Measurements from ENCODE around the gene LRRC27.

Gene LRRC27

DNA sequence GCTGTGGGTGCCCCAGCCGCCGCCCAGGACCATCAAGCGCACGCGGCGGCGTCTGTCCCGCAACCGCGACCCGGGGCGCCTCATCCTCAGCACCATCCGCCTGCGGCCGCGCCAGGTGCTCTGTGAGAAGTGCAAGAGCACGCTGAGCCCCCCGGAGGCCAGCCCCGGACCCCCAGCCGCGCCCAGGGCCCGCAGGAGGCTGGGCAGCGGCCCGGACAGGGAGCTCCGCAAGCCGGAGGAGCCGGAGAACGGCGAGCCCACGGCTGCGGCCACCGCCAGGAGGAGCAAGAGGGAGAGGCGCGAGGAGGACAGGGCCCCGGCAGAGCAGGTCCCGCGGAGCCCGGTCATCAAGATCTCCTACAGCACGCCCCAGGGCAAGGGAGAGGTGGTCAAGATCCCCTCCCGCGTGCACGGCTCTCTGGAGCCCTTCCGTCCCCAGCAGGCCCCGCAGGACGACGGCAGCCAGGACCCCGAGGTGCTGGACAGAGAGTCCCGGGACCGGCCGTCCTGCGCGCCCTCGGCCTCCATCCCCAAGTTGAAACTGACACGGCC lies 73.0 kb downstream of the LRRC27 start:
- DNase-seq, result no peak

DNA sequence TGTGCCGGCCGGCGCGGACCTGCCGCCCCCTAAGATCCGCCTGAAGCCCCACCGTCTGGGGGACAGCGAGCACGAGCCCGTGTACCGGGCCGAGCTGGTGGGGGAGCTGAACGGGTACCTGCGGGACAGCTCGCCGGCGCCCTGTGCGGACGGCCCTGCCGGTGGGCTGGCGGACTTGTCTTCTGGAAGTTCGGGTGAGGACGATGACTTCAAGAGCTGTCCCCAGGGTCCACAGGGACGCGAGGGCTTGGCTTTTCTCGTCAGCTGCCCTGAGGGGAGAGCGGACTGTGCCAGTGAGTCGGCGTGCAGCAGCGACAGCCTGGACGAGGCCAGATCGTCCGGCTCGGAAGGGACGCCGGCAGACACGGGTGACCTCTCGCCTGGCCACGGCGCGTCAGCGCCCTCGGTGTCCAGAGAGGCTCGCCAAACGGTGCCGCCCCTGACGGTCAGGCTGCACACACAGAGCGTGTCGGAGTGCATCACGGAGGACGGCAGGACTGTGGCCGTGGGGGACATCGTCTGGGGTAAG lies 73.5 kb downstream of the LRRC27 start:
- DNase-seq, result no peak

- no peak for DNase-seq
These were observed 74.2 kb downstream of the LRRC27 start for GRCh38 chr10:132406181-132406580.

DNA sequence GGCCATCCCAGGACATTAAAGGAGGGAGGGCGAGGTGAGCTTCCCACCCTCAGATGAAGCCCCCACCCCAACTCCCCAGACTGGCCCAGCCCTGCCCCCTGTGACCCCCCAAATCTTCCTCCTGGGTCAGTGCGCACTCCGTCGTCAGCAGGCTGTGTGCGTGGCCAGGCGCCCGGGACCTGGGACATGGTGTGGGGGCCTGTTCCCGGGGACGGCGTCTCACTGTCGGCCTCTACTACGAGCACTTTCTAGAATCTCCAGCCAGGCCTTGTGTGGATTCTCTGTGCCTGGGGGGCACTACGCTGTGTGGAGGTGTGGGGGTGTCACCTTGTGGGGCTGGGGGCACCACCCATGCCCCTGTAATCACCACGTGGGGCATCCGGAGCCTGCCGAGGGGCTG lies 74.8 kb downstream of the LRRC27 start:
- DNase-seq, result no peak

- DNase-seq, result no peak
These were observed 75.3 kb downstream of the LRRC27 start for GRCh38 chr10:132407243-132407746.

DNA sequence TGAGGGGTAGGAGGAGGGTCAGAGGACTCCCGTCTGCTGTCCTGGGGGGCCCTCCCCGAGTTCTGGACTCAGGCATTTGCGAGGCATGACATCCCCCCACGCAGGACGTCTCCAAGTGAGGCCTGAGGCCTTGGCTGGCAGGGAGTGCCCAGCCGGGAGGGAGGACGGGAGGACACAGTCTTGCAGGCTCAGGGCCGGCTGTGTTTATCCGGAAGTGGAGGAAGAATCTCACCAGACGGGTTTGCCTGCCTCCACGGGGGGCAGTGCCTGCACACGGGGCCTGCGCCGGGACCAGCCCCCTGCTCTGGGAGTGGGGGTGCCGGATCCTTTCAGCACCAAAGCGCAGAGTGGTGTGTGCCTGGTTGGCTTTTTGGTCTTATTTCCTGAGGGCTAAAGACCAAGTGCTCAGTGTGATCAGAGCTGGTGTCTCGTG lies 75.9 kb downstream of the LRRC27 start:
- no peak for DNase-seq

DNA sequence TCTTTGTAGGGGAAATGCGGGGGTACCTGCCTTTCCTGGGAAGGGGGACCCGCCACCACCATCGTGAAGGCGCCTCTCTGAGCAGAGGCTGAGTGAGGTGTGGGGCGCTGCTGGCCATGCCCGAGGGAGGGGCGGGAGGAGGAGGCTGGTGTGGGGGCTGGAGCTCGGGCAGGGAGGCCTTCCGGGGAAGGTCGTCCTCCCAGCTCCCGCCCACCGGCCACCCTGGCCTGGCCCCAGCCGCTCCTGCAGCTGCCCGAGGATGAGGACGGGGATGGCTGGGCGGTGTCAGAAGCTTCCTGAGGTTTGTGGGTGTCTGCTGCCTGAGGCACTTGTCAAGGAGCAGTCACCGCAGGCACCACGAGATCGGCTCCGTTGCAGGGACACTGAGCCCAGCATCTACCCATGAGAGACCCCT lies 76.4 kb downstream of the LRRC27 start:
- no peak for DNase-seq

DNA sequence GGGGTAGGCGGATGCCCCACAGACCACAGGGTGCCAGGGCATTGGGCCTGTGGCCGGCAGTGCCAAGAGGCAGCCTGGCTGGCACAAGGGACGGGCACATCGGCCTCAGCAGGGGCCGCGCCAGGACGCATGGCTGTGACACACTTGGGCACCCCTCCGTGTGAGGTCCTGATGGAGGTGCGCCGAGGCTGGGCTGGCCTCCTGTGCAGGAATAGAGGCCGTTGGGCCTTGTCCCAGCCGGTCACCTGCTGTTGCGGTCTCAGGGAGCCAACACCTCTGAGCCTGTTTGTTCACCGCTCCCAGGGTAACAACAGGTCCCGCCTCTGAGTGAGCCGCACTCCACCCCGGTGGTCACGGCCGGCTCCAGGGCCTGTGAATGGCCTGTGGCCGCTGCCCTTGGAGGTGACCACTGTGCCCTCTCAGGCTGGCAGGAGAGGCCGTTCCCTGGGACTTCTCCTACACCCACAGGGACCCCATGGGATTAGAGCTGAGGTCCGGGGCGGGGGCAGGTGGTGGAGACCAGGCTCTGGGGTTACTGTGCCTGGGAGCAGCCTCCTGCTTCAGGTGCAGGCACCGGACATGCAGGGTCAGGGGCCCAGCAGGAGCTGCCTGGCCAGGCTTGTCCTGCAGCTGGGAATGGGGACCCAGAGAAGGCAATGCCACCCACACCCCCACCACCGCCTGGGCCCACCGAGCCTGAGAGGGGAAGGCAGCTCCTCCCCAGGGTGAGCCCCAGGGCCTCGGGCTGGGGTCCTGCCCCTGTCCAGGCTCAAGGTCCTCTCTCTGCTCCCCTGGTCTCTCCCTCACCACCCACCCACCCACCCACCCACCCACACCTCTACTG lies 77.1 kb downstream of the LRRC27 start:
- no peak for DNase-seq

GRCh38 chr10:132409667-132410028 lies 77.7 kb downstream of the LRRC27 start:
- no peak for DNase-seq

DNA sequence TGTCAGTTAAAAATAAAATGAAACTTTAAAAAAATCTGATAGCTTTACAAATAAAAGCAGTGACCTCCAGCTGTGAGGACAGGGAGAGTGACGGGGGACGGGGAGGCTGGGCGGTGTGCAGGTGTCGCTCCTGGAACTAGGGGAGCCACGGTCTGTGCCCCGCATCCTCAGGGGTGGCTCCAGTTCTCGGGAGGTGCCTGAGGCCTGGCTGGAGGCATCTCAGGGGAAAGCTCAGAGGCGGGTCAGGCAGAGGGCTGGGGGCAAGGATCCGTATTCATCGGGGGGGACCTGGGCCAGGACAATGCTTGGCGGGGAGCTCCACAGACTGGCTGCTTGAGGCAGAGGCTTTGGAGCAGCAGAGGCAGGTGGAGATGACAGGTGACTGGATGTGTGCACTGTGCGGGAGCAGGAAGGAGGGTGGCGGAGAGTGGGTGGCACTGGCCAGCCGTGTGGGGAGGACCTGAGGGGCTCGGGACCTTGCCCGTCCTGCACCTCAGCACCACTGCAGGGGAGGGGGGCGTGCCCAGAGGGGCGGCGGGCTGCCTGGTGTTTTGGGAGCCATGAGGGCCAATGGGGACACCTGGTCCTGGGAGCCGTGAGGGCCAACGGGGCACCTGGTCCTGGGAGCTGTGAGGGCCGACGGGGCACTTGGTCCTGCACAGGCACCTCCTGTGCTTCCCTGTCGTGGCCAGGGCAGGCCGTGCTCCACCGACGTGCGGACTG lies 78.2 kb downstream of the LRRC27 start:
- DNase-seq, result no peak

GRCh38 chr10:132410779-132411532 lies 79.0 kb downstream of the LRRC27 start:
- no peak for DNase-seq

DNA sequence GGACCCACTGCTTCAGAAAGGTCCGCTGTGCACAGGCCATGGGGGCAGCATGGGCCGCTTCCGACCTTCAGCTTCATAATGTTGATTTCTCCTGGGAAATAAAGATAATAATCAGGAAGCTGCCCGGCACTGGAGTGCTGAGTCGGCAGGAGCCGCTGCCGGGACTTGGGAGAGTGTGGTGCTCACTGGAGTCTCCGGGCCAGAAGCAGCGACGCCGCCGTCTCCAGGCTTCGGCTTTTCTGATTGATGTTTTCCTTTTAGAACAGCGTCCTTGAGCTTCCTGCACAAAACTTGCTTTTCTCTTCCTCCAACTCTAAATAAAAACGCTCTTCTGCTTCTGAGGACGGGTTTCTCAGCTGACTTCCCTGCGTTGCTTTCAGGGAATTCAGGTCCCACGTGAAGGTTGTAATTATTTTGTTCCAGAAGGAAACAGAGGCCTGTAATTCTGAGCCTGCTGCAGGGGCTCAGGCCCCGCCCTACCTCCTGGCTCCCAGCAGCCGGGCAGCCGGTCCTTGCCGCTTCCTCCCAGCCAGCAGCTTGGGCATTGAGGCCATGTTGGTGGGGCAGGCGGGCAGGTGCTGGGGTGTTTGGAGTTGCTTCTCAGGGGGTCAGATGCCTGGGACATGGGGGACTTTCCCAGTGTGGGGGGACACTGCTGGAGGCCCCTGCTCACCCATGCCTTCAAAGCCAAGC lies 79.7 kb downstream of the LRRC27 start:
- DNase-seq, result no peak

GRCh38 chr10:132412316-132413192 lies 80.6 kb downstream of the LRRC27 start:
- DNase-seq, result no peak

DNA sequence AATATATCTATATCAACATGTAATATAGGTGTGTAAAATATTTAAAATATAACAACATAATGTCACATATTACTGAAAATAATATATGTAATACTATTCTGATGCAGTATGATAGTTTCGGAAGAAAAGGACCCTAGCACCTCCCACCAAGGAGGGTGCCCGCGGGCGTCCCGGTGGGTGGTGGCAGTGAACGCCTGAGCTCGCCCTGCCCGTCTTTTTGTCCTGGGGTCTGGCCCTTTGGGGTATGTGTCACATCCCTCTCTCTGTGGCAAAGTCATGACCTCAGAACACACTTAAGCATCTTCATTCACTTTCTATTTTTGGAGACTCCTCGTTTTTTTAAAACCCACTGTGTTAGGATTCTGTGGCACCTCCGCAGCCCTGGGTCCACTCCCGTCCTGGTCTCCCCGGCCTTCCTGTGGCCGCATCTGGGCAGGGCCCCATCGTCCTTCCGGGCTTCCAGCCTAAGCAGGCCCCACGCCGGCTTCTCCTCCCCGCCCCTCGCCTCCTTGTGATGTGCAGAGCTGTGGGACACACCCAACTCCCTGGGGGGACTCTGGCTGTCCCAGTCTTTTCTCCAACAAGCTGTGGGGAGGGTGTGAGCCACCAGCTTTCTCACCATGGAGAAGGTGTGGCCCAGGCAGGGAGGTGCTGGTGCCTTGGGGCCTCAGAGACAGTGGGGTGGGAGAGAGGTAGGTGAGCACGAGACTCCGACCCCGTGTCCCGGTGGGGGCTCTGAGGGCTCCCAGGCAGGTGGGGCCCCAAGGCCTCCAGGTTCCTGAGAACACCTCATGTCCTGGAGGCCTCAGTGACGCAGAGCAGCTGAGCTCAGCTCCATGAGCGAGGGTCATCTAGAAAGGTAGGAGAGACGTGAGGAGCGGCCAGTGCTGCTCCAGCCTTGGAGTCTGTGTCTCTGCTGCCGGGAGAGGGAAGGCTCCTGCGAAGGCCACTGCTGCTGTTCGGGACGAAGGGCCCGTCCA lies 81.5 kb downstream of the LRRC27 start:
- no peak for DNase-seq

- DNase-seq, result no peak
These were observed 82.5 kb downstream of the LRRC27 start for GRCh38 chr10:132414402-132415016.

GRCh38 chr10:132415255-132415654 lies 83.3 kb downstream of the LRRC27 start:
- DNase-seq, result no peak

GRCh38 chr10:132415956-132416355 lies 84.0 kb downstream of the LRRC27 start:
- no peak for DNase-seq

- no peak for DNase-seq
These were observed 84.7 kb downstream of the LRRC27 start for GRCh38 chr10:132416566-132417256.

All from activated CD8-positive, alpha-beta memory T cell treated with anti-CD3 and anti-CD28 coated beads, Interleukin-2, amount 50 U/mL, for 48 hours (primary cell).